K562 (cell line): ENCODE results near the gene KRT76. TPM values are rescaled to one million over a fixed set of nuclear protein-coding genes. Genes with fewer than 3 reads are reported as not detected.

Source experiments
- AFF4 ChIP-seq: sonication (generic); formaldehyde crosslinking; IDR thresholded peaks from 2 replicates; pipeline ENCODE4 v1.8.0; 2023; ENCODE audit warnings: mild to moderate bottlenecking, missing genetic modification reagents
- CREM ChIP-seq: IDR thresholded peaks from 2 replicates; pipeline ENCODE4 v1.6.1; 2014; ENCODE audit warnings: antibody characterized with exemption, low read depth
- EGR1 ChIP-seq: fragments of 450-650 bp; conservative IDR thresholded peaks from 2 replicates; pipeline ENCODE4 v1.6.1; 2017; ENCODE audit warnings: mild to moderate bottlenecking
- EHMT2 ChIP-seq: fragments of 450-650 bp; IDR thresholded peaks from 2 replicates; pipeline ENCODE4 v1.6.1; 2018; ENCODE audit warnings: antibody characterized with exemption
- GABPB1 ChIP-seq: sonication (generic); formaldehyde crosslinking; IDR thresholded peaks from 2 replicates; pipeline ENCODE4 v1.8.0; 2022; ENCODE audit warnings: mild to moderate bottlenecking, missing genetic modification reagents
- HDAC1 ChIP-seq, 2 experiments: fragments of 450-650 bp; IDR thresholded peaks; 2 replicates each; pipeline ENCODE4 v1.6.1; 2016 to 2017; ENCODE audit warnings: inconsistent platforms in 1 of 2, mild to moderate bottlenecking in 1 of 2, moderate library complexity in 1 of 2
- HINFP ChIP-seq: fragments of 450-650 bp; conservative IDR thresholded peaks from 2 replicates; pipeline ENCODE4 v1.6.1; 2016; ENCODE audit warnings: missing genetic modification characterization, low read depth, mild to moderate bottlenecking, control low read depth, missing compliant biosample characterization
- MCM3 ChIP-seq: fragments of 450-650 bp; IDR thresholded peaks from 2 replicates; pipeline ENCODE4 v1.6.1; 2016
- NFIC ChIP-seq: fragments of 450-650 bp; IDR thresholded peaks from 2 replicates; pipeline ENCODE4 v1.6.1; 2017; ENCODE audit warnings: mild to moderate bottlenecking, inconsistent platforms
- NR2C1 ChIP-seq, 2 experiments: fragments of 450-650 bp; IDR thresholded peaks; 2 replicates each; pipeline ENCODE4 v1.6.1; 2017; ENCODE audit warnings: mild to moderate bottlenecking in 2 of 2, antibody characterized with exemption in 1 of 2, inconsistent platforms in 1 of 2, missing compliant biosample characterization in 1 of 2, missing genetic modification characterization in 1 of 2
- RBBP5 ChIP-seq: fragments of 200-600 bp; sonication (generic); IDR thresholded peaks from 2 replicates; pipeline ENCODE4 v1.6.1; 2012; ENCODE audit warnings: borderline replicate concordance, mild to moderate bottlenecking, low read length, control low read depth, inconsistent platforms; ENCODE audit not compliant: insufficient read depth, poor library complexity, severe bottlenecking
- REST ChIP-seq, 2 experiments: fragments of 450-650 bp; formaldehyde crosslinking in 1 of 2; IDR thresholded peaks; 2 replicates each; pipeline versions ENCODE4 v1.4.0 to v1.6.1; 2014 to 2020; ENCODE audit warnings: mild to moderate bottlenecking in 2 of 2, borderline replicate concordance in 1 of 2, low read depth in 1 of 2
- SMARCA4 ChIP-seq: fragments of 450-650 bp; IDR thresholded peaks from 2 replicates; pipeline ENCODE4 v1.6.1; 2016
- polyA plus RNA-seq, 8 experiments: library from polyadenylated mRNA; depleted of rRNA in 4 of 8; stranded (reverse) in 5 of 8; unstranded in 3 of 8; fragments of >200 nt; fragmentation: Nextera tagmentation in 2 of 8; fragmentation: Illumina TruSeq in 1 of 8; extraction: Ambion mirVana in 2 of 8; extraction: Trizol in 1 of 8; gene quantifications; 2 replicates each; pipeline versions ENCODE4 v1.2.1 to v1.2.3, GENCODE V29; 2011 to 2014; ENCODE audit warnings: inconsistent platforms in 1 of 8, missing spikeins in 1 of 8
- total RNA-seq, 7 experiments: library from RNA; depleted of rRNA in 6 of 7; stranded (reverse); fragments of >200 nt in 6 of 7; fragmentation: Illumina TruSeq in 2 of 7; extraction: Trizol in 2 of 7; gene quantifications; 2 replicates each; pipeline versions ENCODE4 v1.2.1 to v1.2.3, GENCODE V29; 2011 to 2021; ENCODE audit warnings: low replicate concordance in 1 of 7

Gene KRT76
- total and polyA plus RNA-seq, 9 of the 15 experiments (the other 6 are each of a cell fraction or from before 2014, with no cell fraction given), result not detected

- no peak for TF ChIP-seq HINFP (tag)
- no peak for TF ChIP-seq NR2C1 (IDR thresholded peaks at IDR 0.05)
- TF ChIP-seq NR2C1 (tag; IDR thresholded peaks at IDR 0.05), result no peak
- TF ChIP-seq EHMT2, result no peak
- TF ChIP-seq NFIC, result no peak
- TF ChIP-seq SMARCA4, result peak; percentile 37; the same call in 1 of the 2 replicates
- peak; percentile 45; the same call in 1 of the 2 replicates for TF ChIP-seq CREM
- 0 out of 2 replicates have a peak, but pooled peaks have one; percentile 47 for TF ChIP-seq GABPB1 (CRISPR knock-in tag)
- TF ChIP-seq EGR1, result peak; percentile 88
- TF ChIP-seq REST (IDR thresholded peaks at IDR 0.05; ENCODE audit: borderline replicate concordance), result peak; percentile 35; the same call in 1 of the 2 replicates
- no peak for TF ChIP-seq REST (CRISPR knock-in tag; IDR thresholded peaks at IDR 0.05; ENCODE audit: low read depth)
- peak; percentile 58 for TF ChIP-seq RBBP5
- no peak for TF ChIP-seq AFF4 (CRISPR knock-in tag)
- no peak for TF ChIP-seq MCM3
- TF ChIP-seq HDAC1 (IDR thresholded peaks at IDR 0.05), result peak in 1 of 2 experiments; percentile 64; a peak in 2 of 4 replicates
Observed at GRCh38 chr12:52789637-52790426, 12.7 kb upstream of the KRT76 start (continued).
